ENCODE measurements around the gene PYHIN1.

The PYHIN1 gene

DNA sequence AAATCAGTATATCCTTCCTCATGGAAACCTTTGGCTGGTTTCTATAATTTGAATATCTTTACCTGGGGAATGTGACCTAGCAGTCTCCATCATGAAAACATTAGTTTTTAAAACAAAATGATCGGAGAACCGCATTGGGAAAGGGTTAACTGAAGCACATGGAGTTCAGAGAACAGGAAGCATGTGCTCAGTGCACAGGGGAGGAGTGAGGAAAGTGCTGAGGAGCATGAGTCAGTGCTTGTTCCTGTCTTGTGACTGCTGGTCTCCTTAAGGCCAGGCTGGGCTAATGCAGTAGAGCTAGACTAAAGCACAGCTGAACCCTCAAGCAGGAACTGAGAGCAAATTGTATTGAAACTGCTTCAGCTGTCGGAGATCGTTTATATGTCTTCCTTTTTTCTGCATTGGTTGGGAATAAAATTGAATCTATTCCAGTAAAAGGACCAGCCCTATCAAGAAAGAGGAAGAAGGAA is 84.1 kb downstream of the PYHIN1 start:
- TF ChIP-seq EZH2 (IDR thresholded peaks at IDR 0.05; ENCODE audit: borderline replicate concordance, low read depth, low read length, severe bottlenecking), result no peak
- TF ChIP-seq, protein P1, sequence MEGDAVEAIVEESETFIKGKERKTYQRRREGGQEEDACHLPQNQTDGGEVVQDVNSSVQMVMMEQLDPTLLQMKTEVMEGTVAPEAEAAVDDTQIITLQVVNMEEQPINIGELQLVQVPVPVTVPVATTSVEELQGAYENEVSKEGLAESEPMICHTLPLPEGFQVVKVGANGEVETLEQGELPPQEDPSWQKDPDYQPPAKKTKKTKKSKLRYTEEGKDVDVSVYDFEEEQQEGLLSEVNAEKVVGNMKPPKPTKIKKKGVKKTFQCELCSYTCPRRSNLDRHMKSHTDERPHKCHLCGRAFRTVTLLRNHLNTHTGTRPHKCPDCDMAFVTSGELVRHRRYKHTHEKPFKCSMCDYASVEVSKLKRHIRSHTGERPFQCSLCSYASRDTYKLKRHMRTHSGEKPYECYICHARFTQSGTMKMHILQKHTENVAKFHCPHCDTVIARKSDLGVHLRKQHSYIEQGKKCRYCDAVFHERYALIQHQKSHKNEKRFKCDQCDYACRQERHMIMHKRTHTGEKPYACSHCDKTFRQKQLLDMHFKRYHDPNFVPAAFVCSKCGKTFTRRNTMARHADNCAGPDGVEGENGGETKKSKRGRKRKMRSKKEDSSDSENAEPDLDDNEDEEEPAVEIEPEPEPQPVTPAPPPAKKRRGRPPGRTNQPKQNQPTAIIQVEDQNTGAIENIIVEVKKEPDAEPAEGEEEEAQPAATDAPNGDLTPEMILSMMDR (IDR thresholded peaks at IDR 0.05; ENCODE audit: borderline replicate concordance, extremely low read depth, low read length, poor library complexity, severe bottlenecking), result no peak
- peak; percentile 85 for DNase-seq
- peak overlapping the region in 1 of 2 experiments; percentile 64; a peak in 2 of 4 replicates for H3K4me3 ChIP-seq (ENCODE audit: low read depth in 1 of 2, low read length in 2 of 2)
- peaks cover 98% of the 10 kb centered on the region for H3K79me2 ChIP-seq (ENCODE audit: insufficient read depth, low read length)
- H3K4me2 ChIP-seq (ENCODE audit: insufficient read depth, low read length), result peak overlapping the region; percentile 62
- H3K36me3 ChIP-seq (ENCODE audit: insufficient read depth, low read length), result peaks cover 65% of the 10 kb centered on the region
- H3K4me1 ChIP-seq (ENCODE audit: insufficient read depth, low read length), result peaks cover 73% of the 10 kb centered on the region
- peak overlapping the region; percentile 82 for H3K9ac ChIP-seq (ENCODE audit: low read depth, low read length)
- no peak overlapping the region for H2AFZ ChIP-seq (ENCODE audit: low read depth, low read length)
- no peaks in the 10 kb centered on the region for H3K9me3 ChIP-seq (ENCODE audit: insufficient read depth, low read length, severe bottlenecking)
- peak; percentile 86 for ATAC-seq (ENCODE audit: insufficient read depth, low read depth)
- peak overlapping the region; percentile 97 for H3K27ac ChIP-seq (ENCODE audit: low read length)
- H3K27me3 ChIP-seq (ENCODE audit: insufficient read depth, low read length, poor library complexity), result no peaks in the 10 kb centered on the region
- peaks cover 5% of the 10 kb centered on the region; the same call in 1 of the 2 replicates for H4K20me1 ChIP-seq (ENCODE audit: insufficient read depth, low read length)

DNA sequence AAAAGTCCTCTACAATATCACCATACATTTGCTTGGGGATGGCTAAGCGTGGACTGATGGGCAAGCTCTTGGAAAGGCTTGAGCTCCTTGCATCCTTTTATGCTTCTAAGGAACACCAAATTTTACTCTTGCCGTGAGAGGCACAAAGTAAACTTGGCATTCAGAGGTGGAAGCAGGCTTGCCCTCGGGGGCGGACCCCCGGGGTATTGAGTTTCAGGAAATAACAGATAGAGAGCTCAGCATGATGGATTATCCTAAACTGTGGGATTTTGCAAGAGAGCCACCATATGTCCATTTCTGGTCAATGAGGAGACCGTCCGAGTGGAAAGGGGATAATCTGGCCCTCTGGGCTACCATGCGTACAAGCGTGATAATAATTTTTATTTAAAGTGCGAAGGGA is 92.4 kb downstream of the PYHIN1 start:
- Histone ChIP-seq H4K20me1 (ENCODE audit: insufficient read depth, low read length) (peaks cover 47% of the 10 kb centered on the region), H3K4me3 (ENCODE audit: low read depth in 1 of 2, low read length in 2 of 2) (no peak overlapping the region), H3K36me3 (ENCODE audit: insufficient read depth, low read length) (peaks cover 95% of the 10 kb centered on the region), H3K4me2 (ENCODE audit: insufficient read depth, low read length) (peak overlapping the region; percentile 13; the same call in 1 of the 2 replicates), H3K9ac (ENCODE audit: low read depth, low read length) (no peak overlapping the region), H3K27ac (ENCODE audit: low read length) (no peak overlapping the region), H3K9me3 (ENCODE audit: insufficient read depth, low read length, severe bottlenecking) (no peaks in the 10 kb centered on the region), H3K27me3 (ENCODE audit: insufficient read depth, low read length, poor library complexity) (no peaks in the 10 kb centered on the region), H3K79me2 (ENCODE audit: insufficient read depth, low read length) (peaks cover 99% of the 10 kb centered on the region), H3K4me1 (ENCODE audit: insufficient read depth, low read length) (peaks cover 61% of the 10 kb centered on the region), H2AFZ (ENCODE audit: low read depth, low read length) (no peak overlapping the region)
- DNase-seq (no peak), ATAC-seq (ENCODE audit: insufficient read depth, low read depth) (no peak)
- no peak for TF ChIP-seq EZH2 (IDR thresholded peaks at IDR 0.05; ENCODE audit: borderline replicate concordance, low read depth, low read length, severe bottlenecking)
- TF ChIP-seq, protein P1 (IDR thresholded peaks at IDR 0.05; ENCODE audit: borderline replicate concordance, extremely low read depth, low read length, poor library complexity, severe bottlenecking), result no peak

DNA sequence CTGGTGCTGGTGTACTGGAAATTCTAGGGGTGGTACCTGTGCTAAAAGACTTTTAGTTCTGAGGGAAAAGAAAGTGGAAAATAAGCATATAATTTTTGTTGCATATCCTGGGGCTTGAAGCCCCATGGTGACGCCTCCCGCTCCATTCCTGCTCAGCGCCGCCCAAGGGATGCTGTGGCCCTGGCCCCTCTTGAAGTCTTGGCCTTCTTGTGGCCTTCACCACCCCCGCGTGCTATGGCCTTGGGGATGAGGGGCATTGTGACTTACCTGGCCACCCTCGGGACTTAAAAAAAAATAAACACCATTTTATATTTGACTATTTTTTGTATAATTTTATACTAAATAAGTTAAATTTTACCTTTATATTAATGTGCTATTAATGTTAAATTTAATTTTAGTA is 93.7 kb downstream of the PYHIN1 start:
- peaks cover 95% of the 10 kb centered on the region for H3K36me3 ChIP-seq (ENCODE audit: insufficient read depth, low read length)
- H3K9ac ChIP-seq (ENCODE audit: low read depth, low read length), result no peak overlapping the region
- no peak; the same call in 2 of the 3 replicates for ATAC-seq (ENCODE audit: insufficient read depth, low read depth)
- no peaks in the 10 kb centered on the region for H3K9me3 ChIP-seq (ENCODE audit: insufficient read depth, low read length, severe bottlenecking)
- DNase-seq, result no peak
- H3K27me3 ChIP-seq (ENCODE audit: insufficient read depth, low read length, poor library complexity), result no peaks in the 10 kb centered on the region
- peaks cover 60% of the 10 kb centered on the region for H4K20me1 ChIP-seq (ENCODE audit: insufficient read depth, low read length)
- H3K4me3 ChIP-seq (ENCODE audit: low read depth in 1 of 2, low read length in 2 of 2), result no peak overlapping the region
- TF ChIP-seq, protein P1 (IDR thresholded peaks at IDR 0.05; ENCODE audit: borderline replicate concordance, extremely low read depth, low read length, poor library complexity, severe bottlenecking), result no peak
- no peak for TF ChIP-seq EZH2 (IDR thresholded peaks at IDR 0.05; ENCODE audit: borderline replicate concordance, low read depth, low read length, severe bottlenecking)
- no peak overlapping the region for H3K27ac ChIP-seq (ENCODE audit: low read length)
- H3K79me2 ChIP-seq (ENCODE audit: insufficient read depth, low read length), result peaks cover 100% of the 10 kb centered on the region
- H3K4me2 ChIP-seq (ENCODE audit: insufficient read depth, low read length), result peak overlapping the region; percentile 41; the same call in 1 of the 2 replicates
- peaks cover 54% of the 10 kb centered on the region for H3K4me1 ChIP-seq (ENCODE audit: insufficient read depth, low read length)
- no peak overlapping the region for H2AFZ ChIP-seq (ENCODE audit: low read depth, low read length)
